Esophagus squamous epithelium (tissue), 5 donors: Measurements from ENCODE around the gene AP2A2. TPM values are rescaled to one million over a fixed set of nuclear protein-coding genes. Genes with fewer than 3 reads are reported as not detected.

Source experiments
- DNase-seq: peaks from one replicate; lab custom pipeline; 2025; lab: John Stamatoyannopoulos, UW
- H3K27ac ChIP-seq, 4 donors: fragments of 200-600 bp; sonication (generic); one replicate each; pipeline ENCODE4 v1.5.1; 2016 to 2019; ENCODE audit warnings: mild to moderate bottlenecking in 1 of 4
- H3K27me3 ChIP-seq, 4 donors: fragments of 200-600 bp; sonication (generic); 1 replicate in 3 of 4; 2 replicates in 1 of 4; pipeline versions ENCODE4 v1.5.1 to v1.6.0; 2017 to 2021; ENCODE audit warnings: antibody characterized with exemption in 1 of 4
- H3K36me3 ChIP-seq, 3 donors: fragments of 200-600 bp; sonication (generic); one replicate each; pipeline ENCODE4 v1.5.1; 2016 to 2019
- H3K4me1 ChIP-seq, 3 donors: fragments of 200-600 bp; sonication (generic); one replicate each; pipeline ENCODE4 v1.5.1; 2017 to 2019
- H3K4me3 ChIP-seq, 4 donors: fragments of 200-600 bp; sonication (generic); 1 replicate in 3 of 4; 2 replicates in 1 of 4; pipeline ENCODE4 v1.5.1; 2016 to 2019; ENCODE audit warnings: mild to moderate bottlenecking in 2 of 4, moderate library complexity in 1 of 4
- H3K9me3 ChIP-seq, 3 donors: fragments of 200-600 bp; sonication (generic); one replicate each; pipeline ENCODE4 v1.5.1; 2016 to 2019
- CTCF ChIP-seq, 6 experiments: fragments of 450-650 bp in 4 of 6; fragments of 200-600 bp in 2 of 6; sonication (generic) in 2 of 6; IDR thresholded peaks; one replicate each; pipeline ENCODE4 v1.5.1; 2016 to 2019; ENCODE audit warnings: antibody characterized with exemption in 6 of 6, mild to moderate bottlenecking in 4 of 6, moderate library complexity in 4 of 6
- POLR2A ChIP-seq, 4 donors: fragments of 450-650 bp; IDR thresholded peaks; one replicate each; pipeline ENCODE4 v1.6.1; 2017; ENCODE audit warnings: antibody characterized with exemption in 4 of 4, mild to moderate bottlenecking in 4 of 4, moderate library complexity in 3 of 4
- WGBS, 2 donors: methylation state at CpG; one replicate each; pipeline ENCODE4 v1.1.5; 2018; 5-methylcytosine and 5-hydroxymethylcytosine counted together
- intact Hi-C: fragments of 100-400 bp; cut with DNase I; formaldehyde crosslinking; loops from one replicate; pipeline ENCODE4 v1.15.0; 2022
- total RNA-seq, 4 donors: library from RNA; depleted of rRNA; stranded (reverse); fragments of >200 nt; gene quantifications; one replicate each; pipeline ENCODE4 v1.1.0, GENCODE V29; 2016
- donor health status: DM: yes; HTN: yes; CAD: no.

The AP2A2 gene
- total RNA-seq, 4 donors from 2014 or later, result 19.8 to 48.6 (median 28.5) TPM

- DNase-seq, result no peak
- no CpG with 5 or more reads among the region's 42 CpGs for WGBS, 2 donors
- Histone ChIP-seq H3K27ac (no peak within 1 kb of the TSS), H3K4me3 (no peak within 1 kb of the TSS), H3K27me3 (peaks cover 0 to 73% (median 0%) of the 10 kb centered on the region in 4 donors), H3K36me3 (no peaks in the 10 kb centered on the region), H3K9me3 (no peaks in the 10 kb centered on the region), H3K4me1 (peaks cover 0 to 2% (median 0%) of the 10 kb centered on the region in 3 donors)
- intact Hi-C loops, result no loop called here
- no peak for TF ChIP-seq POLR2A (IDR thresholded peaks at IDR 0.05)
- no peak for TF ChIP-seq CTCF (IDR thresholded peaks at IDR 0.05)
Observed at GRCh38 chr11:1036303-1036923, 110.7 kb downstream of the AP2A2 start, which contains the start of gene MUC6. TSS of gene MUC6 (minus strand) at chr11:1036718. CDS start at chr11:1036655, 63 bp downstream.

GRCh38 chr11:1036931-1037330 lies 111.3 kb downstream of the AP2A2 start:
- TF ChIP-seq CTCF (IDR thresholded peaks at IDR 0.05) (no peak), POLR2A (IDR thresholded peaks at IDR 0.05) (no peak)
- peaks cover 0 to 7% (median 0%) of the 10 kb centered on the region in 3 donors for H3K4me1 ChIP-seq
- DNase-seq, result no peak

GRCh38 chr11:1037506-1038055 lies 111.9 kb downstream of the AP2A2 start:
- Histone ChIP-seq H3K27me3 (peaks cover 0 to 81% (median 0%) of the 10 kb centered on the region in 4 donors), H3K9me3 (no peaks in the 10 kb centered on the region), H3K4me3 (no peak overlapping the region), H3K4me1 (peaks cover 0 to 8% (median 0%) of the 10 kb centered on the region in 3 donors), H3K36me3 (no peaks in the 10 kb centered on the region), H3K27ac (no peak overlapping the region)
- no peak for TF ChIP-seq POLR2A (IDR thresholded peaks at IDR 0.05)
- no peak for TF ChIP-seq CTCF (IDR thresholded peaks at IDR 0.05)
- intact Hi-C loops, result no loop called here
- DNase-seq, result no peak
- WGBS, 2 donors, result 41 to 87% methylated on average over 5 to 9 of the region's 26 CpGs

More at GRCh38 chr11:1036931-1037330, 111.3 kb downstream of the AP2A2 start:
- Histone ChIP-seq H3K27me3 (peaks cover 0 to 75% (median 0%) of the 10 kb centered on the region in 4 donors), H3K4me3 (no peak overlapping the region), H3K27ac (no peak overlapping the region), H3K9me3 (no peaks in the 10 kb centered on the region), H3K36me3 (no peaks in the 10 kb centered on the region)
- WGBS, 2 donors, result no CpG with 5 or more reads among the region's 13 CpGs
- intact Hi-C loops, result no loop called here

GRCh38 chr11:1038361-1038760 lies 112.7 kb downstream of the AP2A2 start:
- H3K4me1 ChIP-seq, result peaks cover 0 to 8% (median 0%) of the 10 kb centered on the region in 3 donors
- no peak overlapping the region for H3K4me3 ChIP-seq
- no peaks in the 10 kb centered on the region for H3K9me3 ChIP-seq
- no peak overlapping the region for H3K27ac ChIP-seq
- peaks cover 0 to 89% (median 1%) of the 10 kb centered on the region in 4 donors for H3K27me3 ChIP-seq
- TF ChIP-seq CTCF (IDR thresholded peaks at IDR 0.05) (no peak), POLR2A (IDR thresholded peaks at IDR 0.05) (no peak)
- WGBS, 2 donors, result 48 to 64% methylated on average over 6 to 8 of the region's 10 CpGs
- DNase-seq, result no peak
- intact Hi-C loops, result no loop called here
- H3K36me3 ChIP-seq, result no peaks in the 10 kb centered on the region

GRCh38 chr11:1038921-1039320 lies 113.3 kb downstream of the AP2A2 start:
- Histone ChIP-seq H3K36me3 (no peaks in the 10 kb centered on the region), H3K9me3 (no peaks in the 10 kb centered on the region), H3K4me1 (peaks cover 0 to 8% (median 0%) of the 10 kb centered on the region in 3 donors), H3K27me3 (peaks cover 0 to 92% (median 1%) of the 10 kb centered on the region in 4 donors), H3K4me3 (no peak overlapping the region), H3K27ac (no peak overlapping the region)
- WGBS, 2 donors, result 79 to 89% methylated on average over 9 of the region's 12 CpGs
- intact Hi-C loops, result no loop called here
- TF ChIP-seq POLR2A (IDR thresholded peaks at IDR 0.05) (no peak), CTCF (IDR thresholded peaks at IDR 0.05) (no peak)
- DNase-seq, result no peak
